HG02642 (cell line): ENCODE data around the gene SCAP.
A peak's percentile ranks its signal among the peaks of the same experiment; 100 is the strongest.

Source experiments
- ATAC-seq: cut with Tn5 transposase; IDR thresholded peaks from one replicate; pipeline ENCODE4 v1.9.1; 2021; ENCODE audit warnings: mild to moderate bottlenecking; ENCODE audit not compliant: unreplicated experiment, poor library complexity

The SCAP gene

DNA sequence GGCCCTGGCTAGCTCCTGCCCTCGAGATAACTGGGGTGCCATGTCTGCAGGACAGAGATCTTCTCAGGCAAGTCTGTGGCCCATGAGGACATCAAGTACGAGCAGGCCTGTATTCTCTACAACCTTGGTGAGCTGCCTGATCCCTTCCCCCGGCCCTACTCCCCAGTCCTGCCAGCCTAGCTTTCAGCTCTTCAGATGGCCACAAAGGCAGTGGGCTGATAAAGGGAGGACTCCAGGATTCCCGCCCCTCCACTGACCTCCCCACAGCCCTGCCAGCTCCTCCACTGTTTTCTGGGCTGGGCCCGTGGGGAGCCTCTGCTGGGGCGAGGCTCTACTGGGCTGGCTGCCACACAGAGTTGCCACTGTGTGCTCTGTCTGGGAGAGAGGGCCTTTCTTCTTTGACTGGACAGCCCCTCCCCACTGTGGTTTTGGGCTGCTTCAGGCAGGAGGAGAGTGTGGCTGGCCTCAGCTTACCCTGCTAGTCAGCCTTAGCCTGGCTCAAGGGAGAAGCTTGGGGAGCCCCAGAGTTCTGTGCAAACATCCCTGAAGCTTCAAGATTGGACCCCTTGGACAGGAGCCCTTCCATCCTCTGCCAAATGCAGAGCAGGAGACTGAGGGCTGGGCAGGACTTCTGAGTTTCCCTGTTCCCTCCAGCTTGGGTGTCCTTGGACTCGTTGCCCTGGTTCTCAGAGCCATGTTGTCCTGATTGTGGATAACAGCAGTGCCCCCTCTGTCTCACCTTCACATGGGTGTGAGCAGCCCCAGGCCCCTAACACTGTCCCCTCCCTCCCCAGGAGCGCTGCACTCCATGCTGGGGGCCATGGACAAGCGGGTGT lies 70.6 kb downstream of the SCAP start:
- no peak for ATAC-seq

GRCh38 chr3:47404431-47404876 lies 71.3 kb downstream of the SCAP start:
- no peak for ATAC-seq

- no peak for ATAC-seq
Observed at GRCh38 chr3:47399531-47400270, 76.0 kb downstream of the SCAP start.

DNA sequence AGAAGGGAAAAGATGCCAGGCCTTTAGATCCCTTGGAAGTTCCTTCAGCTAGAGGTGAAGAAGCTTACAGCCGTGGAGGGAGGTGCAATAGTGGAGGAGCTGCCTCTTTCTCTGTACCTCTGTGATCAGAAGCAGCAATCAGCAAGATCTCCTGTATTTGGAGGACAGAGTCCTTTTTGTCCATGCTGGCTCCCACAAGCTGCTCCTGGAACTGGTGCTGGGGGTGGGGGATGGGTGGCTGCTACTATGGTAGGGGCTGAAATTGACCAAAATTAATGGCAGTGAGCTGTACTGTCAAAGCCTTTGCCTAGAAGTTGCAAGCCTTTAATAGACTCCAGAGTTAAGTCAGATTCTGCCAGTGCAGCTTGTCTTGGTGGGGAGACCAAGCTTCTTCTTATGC lies 76.7 kb downstream of the SCAP start:
- ATAC-seq, result no peak

- no peak for ATAC-seq
Observed at GRCh38 chr3:47398228-47398627, 77.5 kb downstream of the SCAP start.

GRCh38 chr3:47394881-47395280 lies 80.9 kb downstream of the SCAP start:
- ATAC-seq, result no peak

DNA sequence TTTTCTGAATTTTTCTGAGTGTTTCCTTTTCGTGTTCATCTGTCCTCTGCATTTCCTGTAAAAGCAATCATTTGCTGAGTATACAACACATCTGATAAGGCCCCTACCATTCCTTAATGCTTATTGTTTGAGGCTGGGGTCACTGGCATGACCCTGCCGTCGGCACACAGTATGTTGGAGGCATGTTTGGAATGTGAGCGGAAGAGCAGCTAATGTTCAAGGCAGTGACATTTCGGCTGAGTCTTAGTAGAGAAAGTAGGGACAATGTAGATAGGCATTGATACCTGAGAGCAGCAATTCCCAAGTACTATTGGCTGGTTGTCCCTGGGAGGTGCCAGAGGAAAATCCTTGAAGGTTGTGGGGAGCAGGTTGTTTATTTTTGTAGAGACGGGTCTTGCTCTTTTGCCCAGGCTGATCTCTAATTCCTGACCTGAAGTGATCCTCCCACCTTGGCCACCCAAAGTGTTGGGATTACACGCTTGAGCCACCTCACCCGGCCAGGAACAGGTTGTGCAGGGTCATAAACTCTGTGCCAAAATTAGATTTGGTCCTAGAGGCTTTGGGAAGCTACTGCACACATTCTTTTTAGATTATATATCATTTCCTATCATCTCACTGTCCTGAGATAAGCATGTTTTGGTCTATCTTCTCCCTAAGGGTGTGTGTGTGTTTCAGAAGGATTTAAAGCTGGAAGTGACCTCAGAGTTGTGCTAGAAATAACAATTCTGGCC lies 81.4 kb downstream of the SCAP start:
- no peak for ATAC-seq

GRCh38 chr3:47392933-47393332 lies 82.8 kb downstream of the SCAP start:
- no peak for ATAC-seq

- ATAC-seq, result no peak
Observed at GRCh38 chr3:47385796-47386195, 89.9 kb downstream of the SCAP start.

DNA sequence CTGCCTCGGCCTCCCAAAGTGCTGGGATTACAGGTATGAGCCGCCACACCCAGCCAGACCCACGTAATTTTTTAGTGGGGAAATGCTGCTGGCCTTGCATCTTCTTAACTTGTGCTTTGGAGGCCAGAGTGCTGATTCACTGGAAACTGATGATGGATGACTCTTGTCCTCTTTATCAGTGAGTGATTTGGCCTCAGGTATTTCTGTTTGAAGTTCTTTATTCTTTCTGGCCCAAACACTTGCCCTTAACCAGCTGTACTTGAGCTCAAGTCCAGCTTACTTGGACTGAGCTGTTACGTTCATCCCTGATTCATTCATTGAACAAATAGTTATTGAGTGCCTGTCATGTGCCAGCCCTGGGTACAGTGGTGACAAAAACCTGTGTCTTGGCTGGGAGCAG lies 90.7 kb downstream of the SCAP start:
- no peak for ATAC-seq

DNA sequence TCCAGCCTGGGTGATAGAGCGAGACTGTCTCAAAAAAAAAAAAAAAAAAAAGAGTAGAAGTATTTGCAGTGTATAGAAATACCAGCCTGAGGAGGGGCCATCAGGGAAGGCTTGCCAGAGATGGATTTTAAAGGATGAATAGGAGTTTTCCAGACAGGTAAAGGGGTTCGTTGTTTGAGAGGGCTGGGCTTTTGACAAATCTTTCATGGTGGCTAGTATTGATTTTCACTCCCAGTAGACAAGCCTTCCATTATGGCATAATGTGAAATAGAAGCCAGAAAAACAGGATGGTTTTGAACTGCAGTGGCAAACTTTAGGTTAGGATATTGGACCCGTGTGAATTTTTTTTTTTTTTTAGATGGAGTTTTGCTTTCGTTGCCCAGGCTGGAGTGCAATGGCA lies 91.3 kb downstream of the SCAP start:
- ATAC-seq, result no peak

DNA sequence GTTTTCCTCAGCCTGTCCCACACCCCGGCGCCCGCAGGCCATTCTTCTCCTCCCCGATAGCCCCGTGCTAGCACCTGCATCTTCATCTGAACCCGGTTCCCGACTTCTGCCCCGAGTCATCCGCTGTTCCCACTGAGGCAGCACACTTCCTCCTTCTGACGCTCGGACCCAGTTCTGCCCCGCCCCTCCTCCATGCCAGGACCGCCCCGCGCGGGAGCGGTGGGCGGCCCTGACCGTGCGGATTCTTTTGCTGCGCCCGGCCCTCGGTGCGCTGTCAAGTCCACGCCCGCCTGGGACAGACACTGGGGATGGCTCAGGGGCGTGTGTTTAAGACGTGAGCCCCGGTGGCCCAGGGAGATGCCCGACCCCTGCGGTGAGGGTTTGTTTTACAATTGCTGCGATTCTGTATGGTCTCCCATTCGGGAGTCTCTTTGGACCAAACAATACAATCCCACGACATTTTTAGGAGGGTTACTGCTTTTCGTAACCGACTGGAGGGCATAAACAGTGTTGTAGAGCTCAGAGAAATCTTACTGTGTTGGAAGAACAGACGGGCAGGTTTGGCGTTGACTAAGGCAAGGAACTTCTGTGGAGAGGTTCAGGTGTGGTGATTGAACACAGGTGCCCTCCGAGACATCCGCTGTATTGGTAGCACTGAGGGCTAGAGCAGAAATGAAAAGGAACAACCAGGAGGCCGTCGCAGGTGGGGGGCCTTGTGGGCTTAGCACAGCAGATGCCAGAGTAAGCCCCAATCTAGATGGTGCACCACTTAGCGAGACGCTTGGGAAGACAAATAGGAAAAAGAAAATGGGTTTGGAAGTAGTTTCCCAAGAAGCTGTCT lies 94.2 kb downstream of the SCAP start:
- peak; percentile 64 for ATAC-seq

DNA sequence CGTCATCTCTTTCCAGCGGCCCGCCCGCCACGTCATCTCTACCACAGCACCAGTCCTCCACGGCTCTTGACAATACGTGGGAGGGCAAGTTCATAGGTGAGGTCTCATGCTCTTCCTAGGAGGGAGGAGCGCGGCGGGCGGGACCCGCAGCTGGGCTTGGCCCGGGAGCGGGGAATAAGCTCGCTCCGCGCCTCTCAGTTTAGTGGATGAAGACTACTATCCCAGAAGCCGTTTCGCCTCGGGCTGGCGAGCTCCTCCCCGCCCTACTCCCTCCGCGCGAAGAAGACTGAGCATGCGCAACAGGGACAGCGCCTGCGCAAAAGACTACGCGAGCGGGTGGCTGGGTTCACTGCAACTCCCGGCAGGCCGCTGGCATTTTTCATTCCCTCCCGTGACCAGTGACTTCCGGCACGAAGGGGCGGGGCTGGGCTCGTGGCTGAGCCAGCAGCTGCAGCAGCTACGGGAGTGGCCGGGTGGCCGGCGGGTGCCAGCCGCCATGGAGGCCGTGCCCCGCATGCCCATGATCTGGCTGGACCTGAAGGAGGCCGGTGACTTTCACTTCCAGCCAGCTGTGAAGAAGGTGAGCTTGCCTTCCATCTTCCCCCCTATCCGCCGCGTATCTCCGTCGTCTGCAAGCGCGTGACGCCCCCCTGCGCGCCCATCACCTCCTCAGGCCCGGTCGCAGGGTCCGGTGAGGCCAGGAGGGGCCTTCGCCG lies 95.0 kb downstream of the SCAP start, which contains the start of gene PTPN23:
Gene PTPN23, plus strand, starts transcription at position 421 of the 716 bp plus-strand sequence. Its CDS starts 76 bp downstream, at position 497.
- ATAC-seq, result peak; percentile 84

DNA sequence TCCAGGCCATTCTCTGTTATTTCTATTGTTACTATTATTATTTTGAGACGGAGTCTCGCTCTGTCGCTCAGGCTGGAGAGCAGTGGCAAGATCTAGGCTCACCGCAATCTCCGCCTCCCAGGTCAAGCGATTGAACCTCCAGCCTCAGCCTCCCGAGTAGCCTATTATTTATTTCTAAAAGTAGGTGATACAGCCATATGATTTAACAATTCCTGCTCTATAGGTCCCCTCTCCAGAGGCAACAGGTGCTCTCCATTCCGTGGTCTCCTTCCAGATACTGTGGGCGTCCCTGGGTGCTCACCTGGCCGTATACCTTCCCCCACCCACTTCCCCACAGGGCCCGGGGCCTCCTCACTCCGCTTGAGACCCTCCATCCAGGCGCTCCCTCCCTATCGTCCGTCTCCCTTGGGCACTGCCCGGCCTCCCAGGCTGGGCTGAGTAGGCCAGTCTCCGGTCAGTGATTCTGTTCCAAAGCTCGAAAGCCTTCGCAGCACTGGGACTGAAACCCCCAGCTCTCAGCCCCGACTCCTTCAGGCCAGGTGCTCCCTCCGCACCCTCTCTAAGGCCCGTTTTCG lies 95.6 kb downstream of the SCAP start:
- no peak for ATAC-seq

DNA sequence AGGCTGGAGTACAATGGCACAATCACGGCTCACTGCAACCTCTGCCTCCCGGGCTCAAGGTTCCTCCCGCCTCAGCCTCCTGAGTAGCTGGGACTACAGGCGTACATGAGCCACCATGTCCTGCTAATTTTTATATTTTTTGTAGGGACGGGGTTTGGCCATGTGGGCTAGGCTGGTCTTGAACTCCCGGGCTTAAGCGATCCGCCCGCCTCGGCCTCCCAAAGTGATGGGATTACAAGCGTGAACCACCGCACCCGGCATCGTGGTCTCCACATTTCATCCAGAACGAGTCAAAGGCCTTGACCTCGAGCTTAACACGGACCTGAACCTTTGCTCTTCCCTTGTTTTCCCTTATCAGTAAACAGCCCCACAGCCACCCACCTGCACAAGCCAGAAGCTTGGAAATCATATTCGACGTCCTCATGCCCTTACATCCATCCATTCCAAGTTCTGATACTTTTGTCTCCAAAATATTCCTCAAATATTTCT lies 96.3 kb downstream of the SCAP start:
- no peak for ATAC-seq

- ATAC-seq, result no peak
Observed at GRCh38 chr3:47378869-47379268, 96.9 kb downstream of the SCAP start.

GRCh38 chr3:47377186-47377585 lies 98.6 kb downstream of the SCAP start:
- ATAC-seq, result no peak

GRCh38 chr3:47376393-47376792 lies 99.3 kb downstream of the SCAP start:
- ATAC-seq, result no peak

- no peak for ATAC-seq
Observed at GRCh38 chr3:47374587-47374986, 101.2 kb downstream of the SCAP start.
